GM12878 (cell line): ENCODE results near the gene JADE3. TPM values are rescaled to one million over a fixed set of nuclear protein-coding genes. Genes with fewer than 3 reads are reported as not detected.

Experiments used
- ATAC-seq: fragments of 200-7000 bp; cut with Tn5 transposase; 3 replicates; pipeline ENCODE4 v1.9.1; 2020; ENCODE audit warnings: mild to moderate bottlenecking, moderate library complexity
- BruUV-seq: library from RNA; stranded (reverse); fragments of 400-500 nt; replicated peaks from 2 replicates; lab custom pipeline; 2021; lab: Mats Ljungman, UMichigan
- CTCF ChIA-PET: fragments of 300-600 bp; sonication (Branson Sonifier 250); formaldehyde crosslinking; extraction: SDS; loops from one replicate; lab custom pipeline; 2021; ENCODE audit warnings: inconsistent platforms; lab: Yijun Ruan, JAX
- POLR2A ChIA-PET: fragments of 350-600 bp; formaldehyde crosslinking; extraction: SDS; loops from one replicate; lab custom pipeline; 2021; ENCODE audit warnings: inconsistent platforms; lab: Charles Lee
- RAD21 ChIA-PET: fragments of 300-600 bp; sonication (Branson Sonifier 250); formaldehyde crosslinking; loops from one replicate; lab custom pipeline; 2023; ENCODE audit warnings: antibody characterized with exemption; ENCODE audit not compliant: unreplicated experiment; lab: Charles Lee
- SMC1A ChIA-PET: fragments of 300-600 bp; sonication (Branson Sonifier 250); formaldehyde crosslinking; loops from one replicate; lab custom pipeline; 2023; ENCODE audit not compliant: unreplicated experiment, uncharacterized antibody; lab: Charles Lee
- DNase-seq: peaks from one replicate; pipeline ENCODE4 v3.0.0-alpha.2; 2011; ENCODE audit warnings: low read depth, low spot score
- FAIRE-seq: peaks from 3 replicates; lab custom pipeline; 2011; peaks lifted over from hg19 to GRCh38; lab: Jason Lieb, UNC
- H2AFZ ChIP-seq: 2 replicates; pipeline ENCODE4 v1.6.0; 2011; ENCODE audit warnings: low read depth, low read length, control low read depth; ENCODE audit not compliant: control insufficient read depth
- H3K27ac ChIP-seq: 2 replicates; pipeline ENCODE4 v1.5.1; 2011; ENCODE audit warnings: control low read depth; ENCODE audit not compliant: control insufficient read depth, insufficient read depth
- H3K27me3 ChIP-seq, 2 experiments: replicated peaks in 1 of 2; 2 replicates each; pipeline versions ENCODE4 v1.6.0 to v1.6.1; 2011; ENCODE audit warnings: low read length in 1 of 2; ENCODE audit not compliant: control insufficient read depth in 2 of 2, insufficient read depth in 2 of 2
- H3K36me3 ChIP-seq, 2 experiments: 2 replicates each; pipeline ENCODE4 v1.5.1; 2011; ENCODE audit warnings: low read length in 1 of 2; ENCODE audit not compliant: control insufficient read depth in 2 of 2, insufficient read depth in 2 of 2
- H3K4me1 ChIP-seq: 2 replicates; pipeline ENCODE4 v1.6.1; 2011; ENCODE audit warnings: mild to moderate bottlenecking, low read length, moderate library complexity, mixed read lengths; ENCODE audit not compliant: control insufficient read depth, insufficient read depth
- H3K4me2 ChIP-seq: 2 replicates; pipeline ENCODE4 v1.6.0; 2011; ENCODE audit warnings: control low read depth; ENCODE audit not compliant: control insufficient read depth, insufficient read depth
- H3K4me3 ChIP-seq: fragments of 200-600 bp; sonication (generic); 2 replicates; pipeline ENCODE4 v1.5.1; 2016
- H3K79me2 ChIP-seq: 2 replicates; pipeline ENCODE4 v1.6.0; 2011; ENCODE audit warnings: low read length; ENCODE audit not compliant: control insufficient read depth, insufficient read depth
- H3K9ac ChIP-seq: 2 replicates; pipeline ENCODE4 v1.8.0; 2011; ENCODE audit warnings: low read length, control low read depth, mixed read lengths; ENCODE audit not compliant: control insufficient read depth, insufficient read depth
- H3K9me3 ChIP-seq: replicated peaks from 3 replicates; pipeline ENCODE4 v1.5.1; 2011; ENCODE audit warnings: mild to moderate bottlenecking, low read length; ENCODE audit not compliant: control insufficient read depth, insufficient read depth
- H4K20me1 ChIP-seq: 2 replicates; pipeline ENCODE4 v1.6.0; 2011; ENCODE audit not compliant: control insufficient read depth, insufficient read depth
- DPF2 ChIP-seq: fragments of 450-650 bp; IDR thresholded peaks from 2 replicates; pipeline ENCODE4 v1.6.1; 2017; ENCODE audit warnings: mild to moderate bottlenecking
- E2F4 ChIP-seq: IDR thresholded peaks from 2 replicates; pipeline ENCODE4 v1.6.1; 2012; ENCODE audit warnings: low read depth, low read length, improper control_type of control experiment
- MYB ChIP-seq: fragments of 150-350 bp; IDR thresholded peaks from 2 replicates; pipeline ENCODE4 v1.6.1; 2014; ENCODE audit warnings: mild to moderate bottlenecking, low read depth, low read length, borderline replicate concordance
- NR2F1 ChIP-seq: fragments of 450-650 bp; conservative IDR thresholded peaks from 2 replicates; pipeline ENCODE4 v1.6.1; 2017; ENCODE audit warnings: mild to moderate bottlenecking
- NRF1 ChIP-seq: conservative IDR thresholded peaks from 2 replicates; pipeline ENCODE4 v1.6.1; 2011; ENCODE audit warnings: mild to moderate bottlenecking, low read depth, low read length, improper control_type of control experiment
- PML ChIP-seq: IDR thresholded peaks from 2 replicates; pipeline ENCODE4 v1.6.1; 2012; ENCODE audit warnings: low read length, inconsistent platforms
- RAD51 ChIP-seq: fragments of 450-650 bp; IDR thresholded peaks from 2 replicates; pipeline ENCODE4 v1.6.1; 2016; ENCODE audit warnings: moderate library complexity, mild to moderate bottlenecking, inconsistent platforms
- SMAD5 ChIP-seq: IDR thresholded peaks from 2 replicates; pipeline ENCODE4 v1.6.1; 2016; ENCODE audit warnings: antibody characterized with exemption, low read depth
- TCF12 ChIP-seq: IDR thresholded peaks from 2 replicates; pipeline ENCODE4 v1.6.1; 2011; ENCODE audit warnings: low read depth, mild to moderate bottlenecking, low read length
- ZBTB11 ChIP-seq: fragments of 450-650 bp; formaldehyde crosslinking; IDR thresholded peaks from 2 replicates; pipeline ENCODE4 v1.5.0; 2022; ENCODE audit warnings: mild to moderate bottlenecking, missing genetic modification characterization
- in situ Hi-C: fragments of 300-500 bp; cut with MboI; formaldehyde crosslinking; loops from 9 replicates; pipeline ENCODE4 v1.14.3; 2018; ENCODE audit warnings: mixed read lengths
- intact Hi-C: fragments of 100-400 bp; cut with micrococcal nuclease; formaldehyde crosslinking; loops from one replicate; pipeline ENCODE4 v1.14.2; 2022; ENCODE audit not compliant: unreplicated experiment
- polyA plus RNA-seq, 11 experiments: library from polyadenylated mRNA; depleted of rRNA in 4 of 11; unstranded in 6 of 11; stranded (reverse) in 5 of 11; fragments of >200 nt; fragmentation: Nextera tagmentation in 4 of 11; fragmentation: Illumina TruSeq in 1 of 11; extraction: Ambion mirVana in 4 of 11; extraction: Trizol in 1 of 11; gene quantifications; 1 replicate in 1 of 11; 2 replicates in 10 of 11; pipeline versions ENCODE4 v1.2.1 to v1.2.3, GENCODE V29; 2011 to 2016; ENCODE audit warnings: inconsistent platforms in 2 of 11, missing spikeins in 2 of 11, low read depth in 1 of 11
- total RNA-seq, 4 experiments: library from RNA; depleted of rRNA in 3 of 4; stranded (reverse); fragments of >200 nt in 3 of 4; fragmentation: Illumina TruSeq in 1 of 4; extraction: Trizol in 1 of 4; gene quantifications; 2 replicates each; pipeline versions ENCODE4 v1.2.1 to v1.2.3, GENCODE V29; 2013 to 2021

JADE3 gene
- total and polyA plus RNA-seq, 10 of the 15 experiments (the other 5 are each of a cell fraction or from before 2014, with no cell fraction given), result 0.06 to 13.0 (median 0.65) TPM

- FAIRE-seq (no peak), ATAC-seq (no peak), DNase-seq (no peak)
- Histone ChIP-seq H4K20me1 (no peaks in the 10 kb centered on the region), H3K9me3 (no peaks in the 10 kb centered on the region), H3K36me3 (no peaks in the 10 kb centered on the region), H2AFZ (no peak overlapping the region), H3K27ac (no peak overlapping the region), H3K27me3 (no peaks in the 10 kb centered on the region; a peak in 1 of 4 replicates), H3K4me2 (no peak overlapping the region), H3K4me3 (no peak overlapping the region), H3K4me1 (no peaks in the 10 kb centered on the region), H3K79me2 (no peaks in the 10 kb centered on the region), H3K9ac (no peak overlapping the region)
- SMC1A ChIA-PET, result interaction anchor here (0.9 kb wide), 1 partner anchor 18 kb away, joined by 3 read pairs; no protein-coding TSS in a partner anchor
- CTCF ChIA-PET, result no interaction called here
- TF ChIP-seq NRF1 (no peak), MYB (no peak), NR2F1 (no peak), PML (no peak), RAD51 (no peak), E2F4 (no peak), DPF2 (no peak), SMAD5 (no peak), ZBTB11 (CRISPR knock-in tag) (no peak), TCF12 (no peak)
- no TSS peak for BruUV-seq
- intact Hi-C loops, result no loop called here
- RAD21 ChIA-PET, result interaction anchor here (0.7 kb wide), 1 partner anchor 303 kb away, joined by 3 read pairs; no protein-coding TSS in a partner anchor
- in situ Hi-C loops, result no loop called here
- POLR2A ChIA-PET, result no interaction called here
Measured at GRCh38 chrX:47068720-47069119, 156.5 kb downstream of the JADE3 start.
